Cardiac fibroblast (primary cell): ENCODE measurements around the gene MAN1A1.
A peak's percentile ranks its signal among the peaks of the same experiment; 100 is the strongest.

Experiments used
- DNase-seq, 2 donors: peaks; one replicate each; pipeline versions ENCODE4 v3.0.0 to v3.0.0-alpha.2; 2010; ENCODE audit warnings: low read depth in 2 of 2
- H3K4me3 ChIP-seq, 2 donors: replicated peaks in 1 of 2; 1 replicate in 1 of 2; 2 replicates in 1 of 2; pipeline ENCODE4 v1.5.1; 2011; ENCODE audit warnings: low read depth in 2 of 2, low read length in 2 of 2, mild to moderate bottlenecking in 2 of 2, moderate library complexity in 1 of 2
- TF ChIP-seq, protein P1 (sequence below): IDR thresholded peaks from one replicate; pipeline ENCODE4 v1.5.1; 2011; ENCODE audit warnings: low read depth, mild to moderate bottlenecking, low read length, inconsistent platforms

Gene MAN1A1

DNA sequence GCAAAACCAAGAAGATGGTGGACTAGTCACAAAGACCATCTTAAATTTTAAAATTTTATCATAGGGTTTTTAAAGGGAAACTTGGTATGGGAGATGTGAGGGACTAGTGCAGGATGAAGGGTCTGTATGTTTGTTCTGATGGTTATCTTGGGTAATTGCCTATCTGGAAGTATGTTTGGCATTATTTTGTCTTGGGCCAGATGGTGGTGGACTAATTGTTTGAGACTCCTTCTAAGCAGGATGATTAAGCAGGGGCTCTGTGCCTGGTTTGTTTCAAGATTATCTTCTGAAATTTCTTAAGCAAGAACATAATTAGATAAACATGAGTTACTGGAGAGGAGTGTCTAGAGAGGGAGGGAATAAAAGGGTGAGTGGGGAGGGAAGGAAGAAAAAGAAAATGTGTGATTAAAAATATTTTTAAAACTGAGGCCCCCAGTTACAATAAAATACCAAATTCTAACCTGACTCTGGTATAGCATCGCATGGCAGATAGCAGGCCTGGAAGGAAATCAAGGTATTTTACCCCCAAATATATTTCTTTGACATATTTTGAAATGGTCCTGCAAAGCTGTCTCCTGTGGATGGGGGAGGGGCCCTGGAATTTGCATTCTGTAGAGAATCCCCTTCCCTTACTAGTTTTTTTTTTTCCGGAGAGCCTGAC, 221.2 kb downstream of the MAN1A1 start:
- H3K4me3 ChIP-seq: no peak overlapping the region
- TF ChIP-seq, protein P1, sequence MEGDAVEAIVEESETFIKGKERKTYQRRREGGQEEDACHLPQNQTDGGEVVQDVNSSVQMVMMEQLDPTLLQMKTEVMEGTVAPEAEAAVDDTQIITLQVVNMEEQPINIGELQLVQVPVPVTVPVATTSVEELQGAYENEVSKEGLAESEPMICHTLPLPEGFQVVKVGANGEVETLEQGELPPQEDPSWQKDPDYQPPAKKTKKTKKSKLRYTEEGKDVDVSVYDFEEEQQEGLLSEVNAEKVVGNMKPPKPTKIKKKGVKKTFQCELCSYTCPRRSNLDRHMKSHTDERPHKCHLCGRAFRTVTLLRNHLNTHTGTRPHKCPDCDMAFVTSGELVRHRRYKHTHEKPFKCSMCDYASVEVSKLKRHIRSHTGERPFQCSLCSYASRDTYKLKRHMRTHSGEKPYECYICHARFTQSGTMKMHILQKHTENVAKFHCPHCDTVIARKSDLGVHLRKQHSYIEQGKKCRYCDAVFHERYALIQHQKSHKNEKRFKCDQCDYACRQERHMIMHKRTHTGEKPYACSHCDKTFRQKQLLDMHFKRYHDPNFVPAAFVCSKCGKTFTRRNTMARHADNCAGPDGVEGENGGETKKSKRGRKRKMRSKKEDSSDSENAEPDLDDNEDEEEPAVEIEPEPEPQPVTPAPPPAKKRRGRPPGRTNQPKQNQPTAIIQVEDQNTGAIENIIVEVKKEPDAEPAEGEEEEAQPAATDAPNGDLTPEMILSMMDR: no peak
- peak in 1 of 2 donors; percentile 57 for DNase-seq

DNA sequence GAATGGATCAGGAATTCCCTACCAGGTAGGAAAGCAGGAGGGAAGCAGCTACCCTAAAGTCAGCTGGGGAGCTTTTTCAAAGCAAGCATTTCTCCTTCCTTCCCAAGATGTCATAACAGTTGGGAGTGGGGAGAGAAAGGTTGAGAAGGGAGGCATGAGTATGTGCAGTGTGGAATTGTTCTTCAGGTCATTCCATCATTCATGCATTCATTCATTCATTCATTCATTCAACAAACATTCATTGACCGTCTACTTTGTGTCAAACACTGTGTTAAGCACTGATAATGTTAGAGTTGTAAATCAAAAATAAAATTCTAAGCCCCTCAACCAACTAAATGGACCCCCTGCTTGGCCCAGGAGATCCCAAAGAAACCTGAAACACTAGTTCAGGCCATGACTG, 221.9 kb downstream of the MAN1A1 start:
- no peak overlapping the region for H3K4me3 ChIP-seq
- TF ChIP-seq, protein P1: no peak
- DNase-seq: no peak
